GM12878 (cell line): ENCODE results near the gene THSD4. TPM values are rescaled to one million over a fixed set of nuclear protein-coding genes. Genes with fewer than 3 reads are reported as not detected.

Source experiments
- ATF7 ChIP-seq: fragments of 450-650 bp; IDR thresholded peaks from 2 replicates; pipeline ENCODE4 v1.6.1; 2016; ENCODE audit warnings: low read depth, mild to moderate bottlenecking
- BMI1 ChIP-seq: fragments of 450-650 bp; IDR thresholded peaks from 2 replicates; pipeline ENCODE4 v1.6.1; 2016; ENCODE audit warnings: mild to moderate bottlenecking, moderate library complexity, borderline replicate concordance
- CBFB ChIP-seq: IDR thresholded peaks from 2 replicates; pipeline ENCODE4 v1.6.1; 2016; ENCODE audit warnings: antibody characterized with exemption, low read depth
- CBX3 ChIP-seq: fragments of 200-600 bp; sonication (generic); IDR thresholded peaks from 2 replicates; pipeline ENCODE4 v1.6.1; 2016; ENCODE audit warnings: low read depth, borderline replicate concordance
- CHD1 ChIP-seq: IDR thresholded peaks from 2 replicates; pipeline ENCODE4 v1.6.1; 2012; ENCODE audit warnings: low read depth, low read length, improper control_type of control experiment
- CTCF ChIP-seq, 3 experiments: IDR thresholded peaks in 2 of 3; conservative IDR thresholded peaks in 1 of 3; 2 replicates each; pipeline ENCODE4 v1.5.1; 2011; ENCODE audit warnings: low read depth in 3 of 3, low read length in 3 of 3, mild to moderate bottlenecking in 3 of 3, control low read depth in 2 of 3, moderate library complexity in 2 of 3, inconsistent platforms in 1 of 3, mixed read lengths in 1 of 3; ENCODE audit not compliant: control insufficient read depth in 2 of 3, insufficient read depth in 1 of 3; ENCODE audit errors: extremely low read depth in 1 of 3
- NRF1 ChIP-seq: conservative IDR thresholded peaks from 2 replicates; pipeline ENCODE4 v1.6.1; 2011; ENCODE audit warnings: mild to moderate bottlenecking, low read depth, low read length, improper control_type of control experiment
- POLR2AphosphoS2 ChIP-seq: IDR thresholded peaks from 2 replicates; pipeline ENCODE4 v1.6.1; 2011; ENCODE audit warnings: low read depth, mild to moderate bottlenecking, low read length, improper control_type of control experiment, moderate library complexity
- RBBP5 ChIP-seq: fragments of 200-600 bp; sonication (generic); conservative IDR thresholded peaks from 2 replicates; pipeline ENCODE4 v1.6.1; 2016
- RFX5 ChIP-seq: IDR thresholded peaks from 2 replicates; pipeline ENCODE4 v1.6.1; 2011; ENCODE audit warnings: low read depth, low read length, improper control_type of control experiment
- RUNX3 ChIP-seq: IDR thresholded peaks from 2 replicates; pipeline ENCODE4 v1.6.1; 2012; ENCODE audit warnings: low read length, inconsistent platforms
- ZBTB11 ChIP-seq: fragments of 450-650 bp; formaldehyde crosslinking; IDR thresholded peaks from 2 replicates; pipeline ENCODE4 v1.5.0; 2022; ENCODE audit warnings: mild to moderate bottlenecking, missing genetic modification characterization
- polyA plus RNA-seq, 11 experiments: library from polyadenylated mRNA; depleted of rRNA in 4 of 11; unstranded in 6 of 11; stranded (reverse) in 5 of 11; fragments of >200 nt; fragmentation: Nextera tagmentation in 4 of 11; fragmentation: Illumina TruSeq in 1 of 11; extraction: Ambion mirVana in 4 of 11; extraction: Trizol in 1 of 11; gene quantifications; 1 replicate in 1 of 11; 2 replicates in 10 of 11; pipeline versions ENCODE4 v1.2.1 to v1.2.3, GENCODE V29; 2011 to 2016; ENCODE audit warnings: inconsistent platforms in 2 of 11, missing spikeins in 2 of 11, low read depth in 1 of 11
- total RNA-seq, 4 experiments: library from RNA; depleted of rRNA in 3 of 4; stranded (reverse); fragments of >200 nt in 3 of 4; fragmentation: Illumina TruSeq in 1 of 4; extraction: Trizol in 1 of 4; gene quantifications; 2 replicates each; pipeline versions ENCODE4 v1.2.1 to v1.2.3, GENCODE V29; 2013 to 2021

Gene THSD4
- total and polyA plus RNA-seq, 10 of the 15 experiments (the other 5 are each of a cell fraction or from before 2014, with no cell fraction given), result 0.04 to 0.13 (median 0.05) TPM; not detected in 7

- TF ChIP-seq ZBTB11 (CRISPR knock-in tag) (no peak), RFX5 (no peak), POLR2AphosphoS2 (no peak), ATF7 (no peak), NRF1 (no peak), BMI1 (no peak), CTCF (IDR thresholded peaks at IDR 0.05 in 2 of 3, conservative IDR thresholded peaks at IDR 0.05 in 1 of 3; ENCODE audit: control insufficient read depth in 2 of 3, extremely low read depth in 1 of 3, insufficient read depth in 1 of 3, low read depth in 3 of 3, low read length in 3 of 3) (peak in 2 of 3 experiments; percentile 14 to 35; a peak in 3 of 6 replicates), CBFB (0 out of 2 replicates have a peak, but pooled peaks have one; percentile 41), RBBP5 (no peak), CBX3 (no peak), CHD1 (no peak), RUNX3 (peak; percentile 82)
These were observed 12.1 kb upstream of the THSD4 start (continued) for GRCh38 chr15:71103102-71103676.
